ENCODE results near the gene OSCAR.

OSCAR gene

DNA sequence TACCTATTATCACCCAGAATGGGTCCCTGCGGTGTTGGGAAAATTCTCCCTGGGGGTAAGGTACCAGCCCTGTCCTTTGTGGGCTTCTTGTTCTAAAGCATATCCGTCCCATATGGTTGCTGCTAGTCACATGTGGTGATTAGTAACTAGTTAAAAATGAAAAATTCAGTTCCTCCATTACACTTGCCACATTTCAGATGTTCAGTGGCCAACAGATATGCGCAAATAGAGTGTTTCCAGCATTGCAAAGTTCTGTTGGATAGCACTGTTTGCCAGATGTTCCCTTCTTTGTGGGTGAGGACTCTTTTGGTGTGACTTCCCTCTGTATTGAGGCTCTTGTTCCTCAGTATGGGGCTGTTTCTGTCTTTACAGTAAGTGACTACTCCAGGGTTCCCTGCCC, 40.8 kb upstream of the OSCAR start:
- H3K4me3 ChIP-seq (ENCODE audit: low read depth, low read length), result no peak overlapping the region
- TF ChIP-seq, protein P1, sequence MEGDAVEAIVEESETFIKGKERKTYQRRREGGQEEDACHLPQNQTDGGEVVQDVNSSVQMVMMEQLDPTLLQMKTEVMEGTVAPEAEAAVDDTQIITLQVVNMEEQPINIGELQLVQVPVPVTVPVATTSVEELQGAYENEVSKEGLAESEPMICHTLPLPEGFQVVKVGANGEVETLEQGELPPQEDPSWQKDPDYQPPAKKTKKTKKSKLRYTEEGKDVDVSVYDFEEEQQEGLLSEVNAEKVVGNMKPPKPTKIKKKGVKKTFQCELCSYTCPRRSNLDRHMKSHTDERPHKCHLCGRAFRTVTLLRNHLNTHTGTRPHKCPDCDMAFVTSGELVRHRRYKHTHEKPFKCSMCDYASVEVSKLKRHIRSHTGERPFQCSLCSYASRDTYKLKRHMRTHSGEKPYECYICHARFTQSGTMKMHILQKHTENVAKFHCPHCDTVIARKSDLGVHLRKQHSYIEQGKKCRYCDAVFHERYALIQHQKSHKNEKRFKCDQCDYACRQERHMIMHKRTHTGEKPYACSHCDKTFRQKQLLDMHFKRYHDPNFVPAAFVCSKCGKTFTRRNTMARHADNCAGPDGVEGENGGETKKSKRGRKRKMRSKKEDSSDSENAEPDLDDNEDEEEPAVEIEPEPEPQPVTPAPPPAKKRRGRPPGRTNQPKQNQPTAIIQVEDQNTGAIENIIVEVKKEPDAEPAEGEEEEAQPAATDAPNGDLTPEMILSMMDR (IDR thresholded peaks at IDR 0.05; ENCODE audit: insufficient read depth, low read depth, low read length, missing control alignments), result no peak
- no peak for DNase-seq (ENCODE audit: low read depth)

GRCh38 chr19:54138489-54139256, 38.1 kb upstream of the OSCAR start:
- DNase-seq (ENCODE audit: low read depth), result no peak
- H3K4me3 ChIP-seq (ENCODE audit: low read depth, low read length), result peak overlapping the region; percentile 82
- TF ChIP-seq, protein P1 (IDR thresholded peaks at IDR 0.05; ENCODE audit: insufficient read depth, low read depth, low read length, missing control alignments), result no peak

- peak within 1 kb of the TSS; percentile 82 for H3K4me3 ChIP-seq (ENCODE audit: low read depth, low read length)
- DNase-seq (ENCODE audit: low read depth), result peak; percentile 55
- TF ChIP-seq, protein P1 (IDR thresholded peaks at IDR 0.05; ENCODE audit: insufficient read depth, low read depth, low read length, missing control alignments), result peak; percentile 19
Observed at GRCh38 chr19:54137699-54138488, 37.3 kb upstream of the OSCAR start, which contains the start of gene CNOT3. Gene CNOT3, plus strand, starts transcription at chr19:54137762. Its CDS starts 5,217 bp downstream, at chr19:54142979.

DNA sequence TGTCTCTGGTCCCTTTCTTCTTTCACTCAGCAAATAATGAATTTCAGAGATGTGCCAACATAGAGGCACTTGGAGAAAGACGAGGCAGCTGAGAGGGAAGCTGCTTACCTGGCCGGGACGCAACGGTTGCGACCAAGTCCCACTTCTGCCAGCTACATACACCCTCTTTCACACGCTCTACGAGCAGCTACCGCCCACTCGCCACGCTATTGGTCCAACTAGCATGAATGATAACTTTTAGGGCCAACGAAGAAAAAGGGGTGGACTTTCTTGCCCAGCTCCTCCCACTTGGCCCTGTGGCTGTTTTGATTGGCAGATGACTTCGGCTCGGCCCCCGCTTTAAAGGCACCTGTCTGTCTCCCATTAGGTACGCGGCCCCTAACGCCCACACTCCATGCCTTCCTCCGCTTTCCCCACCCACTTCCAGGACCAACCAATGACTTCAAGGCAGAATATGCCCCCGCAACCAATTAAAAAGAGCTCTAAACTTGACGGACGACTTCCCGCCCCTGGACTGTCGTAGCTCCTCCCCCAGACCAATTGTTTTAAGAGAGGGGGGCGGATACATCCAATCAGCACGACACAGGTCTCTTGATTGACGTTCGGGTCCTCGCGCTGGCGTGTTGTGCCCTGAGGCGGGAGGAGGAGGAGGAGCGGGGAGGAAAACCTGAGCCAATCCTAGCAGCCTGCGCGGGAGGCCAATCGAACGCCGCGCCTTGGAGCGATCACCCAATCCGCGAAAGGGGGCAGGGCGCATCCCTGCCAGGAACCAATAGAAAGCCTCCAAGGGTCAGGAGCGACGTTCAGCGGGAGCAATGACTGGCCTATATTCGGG, 36.5 kb upstream of the OSCAR start:
- peak; percentile 100 for DNase-seq (ENCODE audit: low read depth)
- TF ChIP-seq, protein P1 (IDR thresholded peaks at IDR 0.05; ENCODE audit: insufficient read depth, low read depth, low read length, missing control alignments), result no peak
- peak overlapping the region; percentile 82 for H3K4me3 ChIP-seq (ENCODE audit: low read depth, low read length)

GRCh38 chr19:54136086-54136863, 35.7 kb upstream of the OSCAR start:
- H3K4me3 ChIP-seq (ENCODE audit: low read depth, low read length), result peak overlapping the region; percentile 81
- DNase-seq (ENCODE audit: low read depth), result no peak
- TF ChIP-seq, protein P1 (IDR thresholded peaks at IDR 0.05; ENCODE audit: insufficient read depth, low read depth, low read length, missing control alignments), result no peak

Measured in GM12865 (cell line).